Parathyroid adenoma (tissue), 2 donors: ENCODE measurements around the gene MED4.
A peak's percentile ranks its signal among the peaks of the same experiment; 100 is the strongest.

Experiments
- H2AFZ ChIP-seq: fragments of 300-600 bp; sonication (generic); one replicate; pipeline ENCODE4 v1.7.0; 2017; ENCODE audit warnings: antibody characterized with exemption, mild to moderate bottlenecking
- H3K27ac ChIP-seq: fragments of 300-600 bp; sonication (generic); one replicate; pipeline ENCODE4 v1.7.0; 2017
- H3K27me3 ChIP-seq: fragments of 300-600 bp; sonication (generic); one replicate; pipeline ENCODE4 v1.7.0; 2017; ENCODE audit warnings: low read length; ENCODE audit not compliant: control insufficient read depth, insufficient read depth
- H3K36me3 ChIP-seq: fragments of 300-600 bp; sonication (generic); one replicate; pipeline ENCODE4 v1.7.0; 2017; ENCODE audit warnings: low read length; ENCODE audit not compliant: control insufficient read depth, insufficient read depth
- H3K4me1 ChIP-seq: fragments of 300-600 bp; sonication (generic); one replicate; pipeline ENCODE4 v1.7.0; 2017; ENCODE audit warnings: control low read depth
- H3K4me2 ChIP-seq: fragments of 300-600 bp; sonication (generic); one replicate; pipeline ENCODE4 v1.7.0; 2017; ENCODE audit warnings: low read length
- H3K4me3 ChIP-seq: fragments of 300-600 bp; sonication (generic); one replicate; pipeline ENCODE4 v1.7.0; 2017; ENCODE audit warnings: low read depth, low read length
- H3K79me2 ChIP-seq: fragments of 300-600 bp; sonication (generic); one replicate; pipeline ENCODE4 v1.7.0; 2017; ENCODE audit warnings: control low read depth
- H3K9ac ChIP-seq: fragments of 300-600 bp; sonication (generic); one replicate; pipeline ENCODE4 v1.7.0; 2017; ENCODE audit warnings: mild to moderate bottlenecking
- H3K9me3 ChIP-seq: fragments of 300-600 bp; sonication (generic); one replicate; pipeline ENCODE4 v1.7.0; 2017; ENCODE audit warnings: low read length; ENCODE audit not compliant: control insufficient read depth
- CTCF ChIP-seq: fragments of 300-600 bp; sonication (generic); IDR thresholded peaks from one replicate; pipeline ENCODE4 v1.7.0; 2017; ENCODE audit warnings: antibody characterized with exemption, mild to moderate bottlenecking
- donor health status: primary hyperparathyroidism.

Gene MED4

GRCh38 chr13:48043789-48044503, 51.0 kb downstream of the MED4 start:
- no peak overlapping the region for H3K4me2 ChIP-seq
- H3K9ac ChIP-seq: no peak overlapping the region
- no peaks in the 10 kb centered on the region for H3K9me3 ChIP-seq
- H3K36me3 ChIP-seq: no peaks in the 10 kb centered on the region
- no peak overlapping the region for H3K27ac ChIP-seq
- no peaks in the 10 kb centered on the region for H3K27me3 ChIP-seq
- no peak for TF ChIP-seq CTCF
- H3K79me2 ChIP-seq: no peaks in the 10 kb centered on the region
- H2AFZ ChIP-seq: no peak overlapping the region
- no peaks in the 10 kb centered on the region for H3K4me1 ChIP-seq
- no peak overlapping the region for H3K4me3 ChIP-seq

GRCh38 chr13:48042894-48043293, 52.0 kb downstream of the MED4 start:
- H3K4me2 ChIP-seq: no peak overlapping the region
- H3K4me3 ChIP-seq: no peak overlapping the region
- H3K9ac ChIP-seq: no peak overlapping the region
- H3K9me3 ChIP-seq: no peaks in the 10 kb centered on the region
- no peak overlapping the region for H2AFZ ChIP-seq
- no peak overlapping the region for H3K27ac ChIP-seq
- H3K36me3 ChIP-seq: no peaks in the 10 kb centered on the region
- no peak for TF ChIP-seq CTCF
- no peaks in the 10 kb centered on the region for H3K4me1 ChIP-seq
- H3K27me3 ChIP-seq: no peaks in the 10 kb centered on the region
- no peaks in the 10 kb centered on the region for H3K79me2 ChIP-seq

- Histone ChIP-seq H3K4me3 (no peak overlapping the region), H3K27ac (no peak overlapping the region), H2AFZ (no peak overlapping the region), H3K9ac (no peak overlapping the region), H3K36me3 (no peaks in the 10 kb centered on the region), H3K27me3 (no peaks in the 10 kb centered on the region), H3K4me1 (no peaks in the 10 kb centered on the region), H3K4me2 (no peak overlapping the region), H3K9me3 (no peaks in the 10 kb centered on the region), H3K79me2 (no peaks in the 10 kb centered on the region)
- TF ChIP-seq CTCF: no peak
Observed at GRCh38 chr13:48040896-48041295, 54.0 kb downstream of the MED4 start.

DNA sequence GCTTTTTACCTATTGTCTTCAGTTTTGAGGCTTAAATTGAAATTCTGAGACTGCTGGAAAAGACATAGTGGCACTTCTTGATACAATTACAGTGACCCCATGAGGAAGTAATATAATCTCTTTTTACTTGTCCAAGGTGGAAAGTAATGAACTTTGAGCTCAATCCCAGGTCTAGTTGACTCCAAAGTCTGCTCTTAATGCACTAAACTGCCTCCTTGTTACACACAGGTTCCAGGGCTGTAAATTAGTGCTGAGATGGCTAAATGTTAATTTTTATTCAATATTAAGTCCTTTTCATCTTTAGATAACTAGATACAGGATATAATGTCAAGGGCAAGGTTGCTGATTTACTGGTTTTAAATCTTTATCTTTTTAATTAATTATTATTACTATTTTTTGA, 54.9 kb downstream of the MED4 start:
- TF ChIP-seq CTCF: no peak
- no peak overlapping the region for H2AFZ ChIP-seq
- no peaks in the 10 kb centered on the region for H3K9me3 ChIP-seq
- no peak overlapping the region for H3K9ac ChIP-seq
- H3K4me3 ChIP-seq: no peak overlapping the region
- H3K27me3 ChIP-seq: no peaks in the 10 kb centered on the region
- no peak overlapping the region for H3K27ac ChIP-seq
- H3K36me3 ChIP-seq: no peaks in the 10 kb centered on the region
- no peak overlapping the region for H3K4me2 ChIP-seq
- H3K79me2 ChIP-seq: no peaks in the 10 kb centered on the region
- no peaks in the 10 kb centered on the region for H3K4me1 ChIP-seq

DNA sequence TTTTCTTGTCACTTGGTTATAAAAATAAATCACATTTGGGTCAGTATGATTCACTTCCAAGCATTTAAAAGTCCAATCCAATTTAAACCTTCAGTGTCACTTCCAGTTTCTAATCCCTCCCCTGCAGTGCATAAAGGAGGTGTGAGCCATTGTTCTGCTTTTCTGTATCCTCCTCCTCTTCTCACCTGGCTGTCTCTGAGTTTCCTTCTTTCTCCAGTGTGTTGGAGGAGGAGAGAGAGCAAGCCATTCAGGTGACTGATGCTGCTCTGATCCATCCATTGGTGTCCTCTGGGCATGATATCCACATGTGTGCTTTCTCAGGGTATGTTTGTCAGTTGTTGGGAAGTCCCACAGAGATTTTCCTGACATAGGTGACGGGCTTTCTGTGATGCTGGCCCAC, 56.1 kb downstream of the MED4 start:
- Histone ChIP-seq H3K79me2 (no peaks in the 10 kb centered on the region), H2AFZ (peak overlapping the region; percentile 92), H3K4me3 (peak overlapping the region; percentile 72), H3K4me2 (no peak overlapping the region), H3K27ac (peak overlapping the region; percentile 93), H3K9ac (no peak overlapping the region), H3K27me3 (no peaks in the 10 kb centered on the region), H3K4me1 (no peaks in the 10 kb centered on the region), H3K9me3 (no peaks in the 10 kb centered on the region), H3K36me3 (no peaks in the 10 kb centered on the region)
- no peak for TF ChIP-seq CTCF
